ENCODE results near the gene ZNF878. TPM values are rescaled to one million over a fixed set of nuclear protein-coding genes. Genes with fewer than 3 reads are reported as not detected.

Gene ZNF878
- polyA plus RNA-seq, 3 donors: not detected

- Mint-ChIP-seq H3K27ac (no peak overlapping the region), H3K27me3 (ENCODE audit: low read depth in 3 of 3) (peaks cover 13 to 23% (median 14%) of the 10 kb centered on the region in 3 donors), H3K9me3 (peaks cover 18 to 76% (median 69%) of the 10 kb centered on the region in 7 donors), H3K4me1 (peaks cover 14% of the 10 kb centered on the region), H3K4me3 (no peak overlapping the region), H3K36me3 (peaks cover 1 to 3% of the 10 kb centered on the region in 2 donors)
- no peak for DNase-seq
- peaks cover 0 to 3% of the 10 kb centered on the region in 2 donors for H3K27me3 ChIP-seq (ENCODE audit: control insufficient read depth in 2 of 2, insufficient read depth in 2 of 2, low read length in 2 of 2)
- no peak overlapping the region for H3K4me2 ChIP-seq (replicated peaks; ENCODE audit: extremely low read depth, low read length, poor library complexity, severe bottlenecking)
- H2AFZ ChIP-seq (ENCODE audit: insufficient read depth, low read depth, low read length, poor library complexity, severe bottlenecking): no peak overlapping the region
- H3K9me3 ChIP-seq (replicated peaks in 1 of 2; ENCODE audit: control insufficient read depth in 1 of 2, insufficient read depth in 1 of 2, low read length in 2 of 2): peaks cover 38 to 45% of the 10 kb centered on the region in 2 donors
- no CpG with 5 or more reads among the region's 2 CpGs for WGBS (ENCODE audit: insufficient coverage)
- no peaks in the 10 kb centered on the region for H4K20me1 ChIP-seq (ENCODE audit: insufficient read depth, low read length)
- H3K4me3 ChIP-seq (replicated peaks in 1 of 3; ENCODE audit: low read depth in 2 of 3, low read length in 3 of 3): no peak overlapping the region
- intact Hi-C loops (cut with micrococcal nuclease): no loop called here
- TF ChIP-seq, protein P1, sequence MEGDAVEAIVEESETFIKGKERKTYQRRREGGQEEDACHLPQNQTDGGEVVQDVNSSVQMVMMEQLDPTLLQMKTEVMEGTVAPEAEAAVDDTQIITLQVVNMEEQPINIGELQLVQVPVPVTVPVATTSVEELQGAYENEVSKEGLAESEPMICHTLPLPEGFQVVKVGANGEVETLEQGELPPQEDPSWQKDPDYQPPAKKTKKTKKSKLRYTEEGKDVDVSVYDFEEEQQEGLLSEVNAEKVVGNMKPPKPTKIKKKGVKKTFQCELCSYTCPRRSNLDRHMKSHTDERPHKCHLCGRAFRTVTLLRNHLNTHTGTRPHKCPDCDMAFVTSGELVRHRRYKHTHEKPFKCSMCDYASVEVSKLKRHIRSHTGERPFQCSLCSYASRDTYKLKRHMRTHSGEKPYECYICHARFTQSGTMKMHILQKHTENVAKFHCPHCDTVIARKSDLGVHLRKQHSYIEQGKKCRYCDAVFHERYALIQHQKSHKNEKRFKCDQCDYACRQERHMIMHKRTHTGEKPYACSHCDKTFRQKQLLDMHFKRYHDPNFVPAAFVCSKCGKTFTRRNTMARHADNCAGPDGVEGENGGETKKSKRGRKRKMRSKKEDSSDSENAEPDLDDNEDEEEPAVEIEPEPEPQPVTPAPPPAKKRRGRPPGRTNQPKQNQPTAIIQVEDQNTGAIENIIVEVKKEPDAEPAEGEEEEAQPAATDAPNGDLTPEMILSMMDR (IDR thresholded peaks at IDR 0.05): no peak
- H3K9ac ChIP-seq (ENCODE audit: insufficient read depth, low read length, poor library complexity, severe bottlenecking): no peak overlapping the region
- H3K36me3 ChIP-seq (replicated peaks in 1 of 2; ENCODE audit: control insufficient read depth in 1 of 2, insufficient read depth in 2 of 2, low read length in 2 of 2): peaks cover 0 to 17% of the 10 kb centered on the region in 2 donors
- H3K79me2 ChIP-seq (ENCODE audit: insufficient read depth, low read length): no peaks in the 10 kb centered on the region
- H3K4me1 ChIP-seq (ENCODE audit: control insufficient read depth in 1 of 2, insufficient read depth in 2 of 2, low read length in 2 of 2): peaks cover 9 to 14% of the 10 kb centered on the region in 2 donors
- H3K27ac ChIP-seq (ENCODE audit: low read depth in 1 of 2, low read length in 2 of 2): no peak overlapping the region
Observed at GRCh38 chr19:12047868-12048267, 4.9 kb downstream of the ZNF878 start.

DNA sequence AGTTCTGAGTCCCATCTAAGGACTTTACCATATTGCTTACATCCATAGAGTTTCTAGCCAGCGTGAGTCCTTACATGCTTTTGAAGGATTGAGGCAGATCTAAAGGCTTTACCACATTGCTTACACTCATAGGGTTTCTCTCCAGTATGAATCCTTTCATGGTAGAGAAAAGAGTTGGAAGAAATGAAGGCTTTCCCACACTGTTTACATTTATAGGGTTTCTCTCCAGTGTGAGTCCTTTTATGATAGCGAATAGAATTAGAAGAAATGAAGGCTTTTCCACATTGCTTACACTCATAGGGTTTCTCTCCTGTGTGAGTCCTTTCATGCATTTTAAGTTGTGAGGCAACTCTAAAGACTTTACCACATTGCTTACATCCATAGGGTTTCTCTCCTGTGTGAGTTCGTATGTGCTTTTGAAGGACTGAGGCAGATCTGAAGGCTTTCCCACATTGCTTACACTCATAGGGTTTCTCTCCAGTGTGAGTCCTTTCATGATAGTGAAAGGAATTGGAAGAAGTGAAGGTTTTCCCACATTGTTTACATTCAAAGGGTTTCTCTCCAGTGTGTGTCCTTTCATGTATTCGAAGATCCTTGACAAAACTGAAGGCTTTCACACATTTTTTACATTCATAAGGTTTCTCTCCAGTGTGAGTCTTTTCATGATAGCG lies 8.9 kb downstream of the ZNF878 start:
- peaks cover 60 to 75% of the 10 kb centered on the region in 2 donors for H3K9me3 ChIP-seq (replicated peaks in 1 of 2; ENCODE audit: control insufficient read depth in 1 of 2, insufficient read depth in 1 of 2, low read length in 2 of 2)
- no peak overlapping the region for H3K4me3 Mint-ChIP-seq

More for the DNA sequence above, 8.9 kb downstream of the ZNF878 start:
- no peaks in the 10 kb centered on the region for H3K79me2 ChIP-seq (ENCODE audit: insufficient read depth, low read length)
- peaks cover 33 to 87% (median 83%) of the 10 kb centered on the region in 7 donors for H3K9me3 Mint-ChIP-seq
- intact Hi-C loops (cut with micrococcal nuclease): no loop called here
- DNase-seq: no peak
- no CpG with 5 or more reads among the region's 5 CpGs for WGBS (ENCODE audit: insufficient coverage)
- TF ChIP-seq, protein P1 (IDR thresholded peaks at IDR 0.05): no peak
- no peak overlapping the region for H3K9ac ChIP-seq (ENCODE audit: insufficient read depth, low read length, poor library complexity, severe bottlenecking)
- H3K36me3 ChIP-seq (replicated peaks in 1 of 2; ENCODE audit: control insufficient read depth in 1 of 2, insufficient read depth in 2 of 2, low read length in 2 of 2): peaks cover 0 to 17% of the 10 kb centered on the region in 2 donors
- H4K20me1 ChIP-seq (ENCODE audit: insufficient read depth, low read length): no peaks in the 10 kb centered on the region
- peaks cover 0 to 5% (median 0%) of the 10 kb centered on the region in 3 donors for H3K27me3 Mint-ChIP-seq (ENCODE audit: low read depth in 3 of 3)
- H3K4me2 ChIP-seq (replicated peaks; ENCODE audit: extremely low read depth, low read length, poor library complexity, severe bottlenecking): no peak overlapping the region
- peak overlapping the region in 1 of 3 experiments; percentile 17 for H3K4me3 ChIP-seq (replicated peaks in 1 of 3; ENCODE audit: low read depth in 2 of 3, low read length in 3 of 3)
- peaks cover 1 to 7% of the 10 kb centered on the region in 2 donors for H3K36me3 Mint-ChIP-seq
- no peak overlapping the region for H2AFZ ChIP-seq (ENCODE audit: insufficient read depth, low read depth, low read length, poor library complexity, severe bottlenecking)
- H3K4me1 Mint-ChIP-seq: no peaks in the 10 kb centered on the region
- no peak overlapping the region for H3K27ac ChIP-seq (ENCODE audit: low read depth in 1 of 2, low read length in 2 of 2)
- no peak overlapping the region for H3K27ac Mint-ChIP-seq
- no peaks in the 10 kb centered on the region for H3K4me1 ChIP-seq (ENCODE audit: control insufficient read depth in 1 of 2, insufficient read depth in 2 of 2, low read length in 2 of 2)
- no peaks in the 10 kb centered on the region for H3K27me3 ChIP-seq (ENCODE audit: control insufficient read depth in 2 of 2, insufficient read depth in 2 of 2, low read length in 2 of 2)
